Astrocyte (in vitro differentiated cells and primary cell): Measurements from ENCODE around the gene DNAJC17. TPM values are rescaled to one million over a fixed set of nuclear protein-coding genes. Genes with fewer than 3 reads are reported as not detected.

ENCODE experiments used
- DNase-seq: peaks from one replicate; pipeline ENCODE4 v3.0.0-alpha.2; 2010; ENCODE audit warnings: low read depth
- FAIRE-seq: peaks from 2 replicates; lab custom pipeline; 2011; peaks lifted over from hg19 to GRCh38; lab: Jason Lieb, UNC
- H2AFZ ChIP-seq: 2 replicates; pipeline ENCODE4 v1.6.0; 2012; ENCODE audit warnings: low read depth, low read length, inconsistent platforms
- H3K27ac ChIP-seq: 2 replicates; pipeline ENCODE4 v1.5.1; 2011; ENCODE audit warnings: low read depth, low read length, inconsistent platforms
- H3K27me3 ChIP-seq: 2 replicates; pipeline ENCODE4 v1.6.0; 2011; ENCODE audit warnings: low read length, inconsistent platforms; ENCODE audit not compliant: insufficient read depth
- H3K36me3 ChIP-seq: 2 replicates; pipeline ENCODE4 v1.5.1; 2011; ENCODE audit warnings: low read length, inconsistent platforms; ENCODE audit not compliant: insufficient read depth
- H3K4me1 ChIP-seq: 2 replicates; pipeline ENCODE4 v1.5.1; 2011; ENCODE audit warnings: low read length, inconsistent platforms; ENCODE audit not compliant: insufficient read depth
- H3K4me2 ChIP-seq: 2 replicates; pipeline ENCODE4 v1.6.0; 2012; ENCODE audit warnings: low read length, inconsistent platforms
- H3K4me3 ChIP-seq: 2 replicates; pipeline ENCODE4 v1.5.1; 2011; ENCODE audit warnings: low read depth, mild to moderate bottlenecking, low read length, inconsistent platforms; ENCODE audit not compliant: insufficient read depth
- H3K79me2 ChIP-seq: 2 replicates; pipeline ENCODE4 v1.6.0; 2012; ENCODE audit warnings: mild to moderate bottlenecking, low read length, inconsistent platforms; ENCODE audit not compliant: insufficient read depth
- H3K9ac ChIP-seq: 2 replicates; pipeline ENCODE4 v1.6.0; 2012; ENCODE audit warnings: mild to moderate bottlenecking, low read length, inconsistent platforms
- H3K9me3 ChIP-seq: 2 replicates; pipeline ENCODE4 v1.5.1; 2012; ENCODE audit warnings: low read depth, mild to moderate bottlenecking, low read length, inconsistent platforms; ENCODE audit not compliant: insufficient read depth
- H4K20me1 ChIP-seq: 2 replicates; pipeline ENCODE4 v1.6.0; 2012; ENCODE audit warnings: low read length, inconsistent platforms; ENCODE audit not compliant: insufficient read depth
- H3K27ac Mint-ChIP-seq: one replicate; pipeline ENCODE4 v1.8.0; 2021; ENCODE audit warnings: mild to moderate bottlenecking, mixed read lengths; ENCODE audit not compliant: unreplicated experiment
- H3K27me3 Mint-ChIP-seq: one replicate; pipeline ENCODE4 v1.8.0; 2021; ENCODE audit warnings: low read depth, mixed read lengths; ENCODE audit not compliant: unreplicated experiment
- H3K36me3 Mint-ChIP-seq: one replicate; pipeline ENCODE4 v1.8.0; 2021; ENCODE audit warnings: low read depth, mixed read lengths; ENCODE audit not compliant: unreplicated experiment
- H3K4me1 Mint-ChIP-seq: one replicate; pipeline ENCODE4 v1.8.0; 2021; ENCODE audit warnings: low read depth, mixed read lengths; ENCODE audit not compliant: unreplicated experiment
- H3K4me3 Mint-ChIP-seq: one replicate; pipeline ENCODE4 v1.8.0; 2021; ENCODE audit warnings: mild to moderate bottlenecking, moderate library complexity, mixed read lengths; ENCODE audit not compliant: unreplicated experiment
- H3K9me3 Mint-ChIP-seq: one replicate; pipeline ENCODE4 v1.8.0; 2021; ENCODE audit warnings: mild to moderate bottlenecking, mixed read lengths; ENCODE audit not compliant: unreplicated experiment
- EZH2 ChIP-seq: IDR thresholded peaks from 2 replicates; pipeline ENCODE4 v1.6.1; 2012; ENCODE audit warnings: mild to moderate bottlenecking, low read length, inconsistent platforms; ENCODE audit not compliant: insufficient read depth
- total RNA-seq: library from RNA; stranded (reverse); gene quantifications from 2 replicates; pipeline ENCODE4 v1.2.1, GENCODE V29; 2021
- TF ChIP-seq, protein P1 (sequence below): IDR thresholded peaks from 2 replicates; pipeline ENCODE4 v1.5.1; 2011; ENCODE audit warnings: low read depth, mild to moderate bottlenecking, inconsistent platforms, low read length, moderate library complexity; ENCODE audit not compliant: insufficient read depth

The DNAJC17 gene
- total RNA-seq, 1 donor from 2014 or later = 21.0 TPM

DNA sequence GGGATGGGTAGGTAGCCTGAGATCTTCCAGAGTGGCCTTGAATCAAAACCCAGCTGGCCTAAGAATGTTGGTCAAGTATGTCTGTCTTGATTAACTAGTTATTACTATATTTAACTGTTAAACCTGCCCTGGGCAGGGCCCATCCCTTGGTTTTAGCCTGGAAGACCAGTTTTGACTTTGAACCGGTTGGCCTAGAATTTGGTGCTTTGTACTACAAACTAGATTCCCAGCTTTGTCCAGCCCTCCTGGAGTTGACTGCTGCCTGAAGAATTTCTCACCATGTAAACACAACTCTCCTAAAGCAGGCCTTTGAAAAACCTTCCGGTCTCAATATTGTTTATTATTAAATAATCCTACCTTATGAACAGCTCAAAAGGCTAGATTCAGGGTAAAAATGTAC lies 21.5 kb downstream of the DNAJC17 start:
- H3K27ac Mint-ChIP-seq = no peak overlapping the region
- H3K9ac ChIP-seq = no peak overlapping the region

GRCh38 chr15:40785164-40785563 lies 22.1 kb downstream of the DNAJC17 start:
- no peak for FAIRE-seq
- H3K27me3 Mint-ChIP-seq = no peaks in the 10 kb centered on the region
- TF ChIP-seq, protein P1, sequence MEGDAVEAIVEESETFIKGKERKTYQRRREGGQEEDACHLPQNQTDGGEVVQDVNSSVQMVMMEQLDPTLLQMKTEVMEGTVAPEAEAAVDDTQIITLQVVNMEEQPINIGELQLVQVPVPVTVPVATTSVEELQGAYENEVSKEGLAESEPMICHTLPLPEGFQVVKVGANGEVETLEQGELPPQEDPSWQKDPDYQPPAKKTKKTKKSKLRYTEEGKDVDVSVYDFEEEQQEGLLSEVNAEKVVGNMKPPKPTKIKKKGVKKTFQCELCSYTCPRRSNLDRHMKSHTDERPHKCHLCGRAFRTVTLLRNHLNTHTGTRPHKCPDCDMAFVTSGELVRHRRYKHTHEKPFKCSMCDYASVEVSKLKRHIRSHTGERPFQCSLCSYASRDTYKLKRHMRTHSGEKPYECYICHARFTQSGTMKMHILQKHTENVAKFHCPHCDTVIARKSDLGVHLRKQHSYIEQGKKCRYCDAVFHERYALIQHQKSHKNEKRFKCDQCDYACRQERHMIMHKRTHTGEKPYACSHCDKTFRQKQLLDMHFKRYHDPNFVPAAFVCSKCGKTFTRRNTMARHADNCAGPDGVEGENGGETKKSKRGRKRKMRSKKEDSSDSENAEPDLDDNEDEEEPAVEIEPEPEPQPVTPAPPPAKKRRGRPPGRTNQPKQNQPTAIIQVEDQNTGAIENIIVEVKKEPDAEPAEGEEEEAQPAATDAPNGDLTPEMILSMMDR = no peak
- no peak for TF ChIP-seq EZH2
- no peak overlapping the region for H2AFZ ChIP-seq
- no peaks in the 10 kb centered on the region for H3K9me3 ChIP-seq
- H3K9ac ChIP-seq = no peak overlapping the region
- H4K20me1 ChIP-seq = peaks cover 52% of the 10 kb centered on the region
- H3K27me3 ChIP-seq = no peaks in the 10 kb centered on the region
- H3K79me2 ChIP-seq = peaks cover 35% of the 10 kb centered on the region
- no peaks in the 10 kb centered on the region for H3K9me3 Mint-ChIP-seq
- H3K27ac Mint-ChIP-seq = no peak overlapping the region
- peaks cover 4% of the 10 kb centered on the region for H3K36me3 ChIP-seq
- DNase-seq = no peak
- peaks cover 18% of the 10 kb centered on the region for H3K4me1 ChIP-seq
- peaks cover 6% of the 10 kb centered on the region for H3K4me1 Mint-ChIP-seq
- H3K36me3 Mint-ChIP-seq = peaks cover 2% of the 10 kb centered on the region
- no peak overlapping the region for H3K27ac ChIP-seq
- H3K4me3 Mint-ChIP-seq = no peak overlapping the region
- H3K4me2 ChIP-seq = no peak overlapping the region
- no peak overlapping the region for H3K4me3 ChIP-seq

More for the DNA sequence above, 21.5 kb downstream of the DNAJC17 start:
- no peaks in the 10 kb centered on the region for H3K9me3 ChIP-seq
- H3K36me3 ChIP-seq = peaks cover 4% of the 10 kb centered on the region
- Mint-ChIP-seq H3K4me3 (no peak overlapping the region), H3K27me3 (no peaks in the 10 kb centered on the region), H3K9me3 (no peaks in the 10 kb centered on the region), H3K36me3 (peaks cover 2% of the 10 kb centered on the region), H3K4me1 (peaks cover 6% of the 10 kb centered on the region)
- no peaks in the 10 kb centered on the region for H3K27me3 ChIP-seq
- H3K4me1 ChIP-seq = peaks cover 22% of the 10 kb centered on the region
- TF ChIP-seq, protein P1 = no peak
- no peak for TF ChIP-seq EZH2
- no peak overlapping the region for H3K4me3 ChIP-seq
- peaks cover 35% of the 10 kb centered on the region for H3K79me2 ChIP-seq
- H2AFZ ChIP-seq = no peak overlapping the region
- FAIRE-seq (no peak), DNase-seq (no peak)
- H3K4me2 ChIP-seq = no peak overlapping the region
- no peak overlapping the region for H3K27ac ChIP-seq
- peaks cover 51% of the 10 kb centered on the region for H4K20me1 ChIP-seq

DNA sequence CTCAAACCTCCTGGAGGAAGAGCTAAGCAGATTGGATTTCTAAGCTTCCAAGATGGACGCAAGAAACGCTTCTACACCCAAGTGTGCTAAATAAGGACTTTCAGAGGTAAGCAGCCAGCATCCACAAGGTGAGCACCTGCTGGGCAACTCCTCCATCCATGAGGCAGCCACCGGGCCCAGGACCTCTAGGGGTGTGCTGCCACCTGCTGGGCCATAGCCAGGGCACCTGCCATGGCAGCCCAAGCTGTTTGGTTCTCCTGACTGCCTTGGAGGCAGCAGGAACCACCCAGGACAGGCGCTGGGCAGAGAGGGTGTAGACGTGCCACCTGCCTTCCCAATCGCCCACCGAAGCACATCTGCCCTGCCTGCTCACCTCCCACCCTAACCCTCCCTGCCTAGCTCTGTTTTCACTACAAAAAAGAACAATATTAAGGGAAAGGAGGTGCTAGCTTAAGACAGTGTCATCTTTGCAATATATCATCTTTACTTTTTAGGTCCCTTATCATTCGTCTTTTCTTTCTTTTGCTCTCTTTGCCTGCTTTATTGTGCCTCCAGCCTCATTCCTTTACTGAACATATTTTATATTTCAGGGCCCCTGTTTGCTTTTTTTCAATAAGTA lies 24.6 kb downstream of the DNAJC17 start:
- DNase-seq (no peak), FAIRE-seq (no peak)
- Histone ChIP-seq H3K27ac (no peak overlapping the region), H2AFZ (no peak overlapping the region), H3K27me3 (no peaks in the 10 kb centered on the region), H3K79me2 (peaks cover 18% of the 10 kb centered on the region), H4K20me1 (peaks cover 46% of the 10 kb centered on the region), H3K4me3 (no peak overlapping the region), H3K4me1 (peaks cover 13% of the 10 kb centered on the region), H3K9ac (no peak overlapping the region), H3K4me2 (no peak overlapping the region), H3K9me3 (no peaks in the 10 kb centered on the region), H3K36me3 (peaks cover 17% of the 10 kb centered on the region)
- Mint-ChIP-seq H3K36me3 (peaks cover 2% of the 10 kb centered on the region), H3K4me3 (no peak overlapping the region), H3K27ac (no peak overlapping the region), H3K4me1 (peaks cover 6% of the 10 kb centered on the region), H3K9me3 (no peaks in the 10 kb centered on the region), H3K27me3 (no peaks in the 10 kb centered on the region)
- TF ChIP-seq EZH2 = no peak
